PC-9 (cell line): ENCODE data around the gene CDK6. TPM values are rescaled to one million over a fixed set of nuclear protein-coding genes. Genes with fewer than 3 reads are reported as not detected.

Experiments
- BruUV-seq: library from RNA; stranded (reverse); fragments of 400-500 nt; replicated peaks from 2 replicates; lab custom pipeline; 2021; lab: Mats Ljungman, UMichigan
- CTCF ChIA-PET: fragments of 300-600 bp; sonication (Branson Sonifier 250); formaldehyde crosslinking; loops from one replicate; lab custom pipeline; 2022; ENCODE audit warnings: antibody characterized with exemption; lab: Charles Lee
- POLR2A ChIA-PET: fragments of 300-600 bp; sonication (Branson Sonifier 250); formaldehyde crosslinking; loops from one replicate; lab custom pipeline; 2022; ENCODE audit warnings: antibody characterized with exemption; ENCODE audit not compliant: unreplicated experiment; lab: Charles Lee
- DNase-seq, 2 experiments: peaks; one replicate each; pipeline versions ENCODE4 v3.0.0 to v3.0.0-alpha.2; 2015 to 2022; ENCODE audit warnings: mixed read lengths in 1 of 2
- H2AFZ ChIP-seq: fragments of 200-600 bp; sonication (generic); 2 replicates; pipeline ENCODE4 v1.8.1; 2017; ENCODE audit warnings: antibody characterized with exemption
- H3F3A ChIP-seq: fragments of 200-600 bp; sonication (generic); 2 replicates; pipeline ENCODE4 v1.8.1; 2017; ENCODE audit warnings: antibody characterized with exemption, mild to moderate bottlenecking, low read depth; ENCODE audit not compliant: insufficient read depth
- H3K27ac ChIP-seq: fragments of 200-600 bp; sonication (generic); 2 replicates; pipeline ENCODE4 v1.6.1; 2016; ENCODE audit warnings: mixed run types
- H3K27me3 ChIP-seq: fragments of 200-600 bp; sonication (generic); 2 replicates; pipeline ENCODE4 v1.6.1; 2016; ENCODE audit warnings: low read depth, mixed run types; ENCODE audit not compliant: insufficient read depth
- H3K36me3 ChIP-seq: fragments of 200-600 bp; sonication (generic); 2 replicates; pipeline ENCODE4 v1.6.1; 2016; ENCODE audit warnings: low read depth, mixed run types
- H3K4me1 ChIP-seq: fragments of 200-600 bp; sonication (generic); replicated peaks from 2 replicates; pipeline ENCODE4 v1.6.1; 2016; ENCODE audit warnings: mixed run types; ENCODE audit not compliant: insufficient read depth
- H3K4me2 ChIP-seq: fragments of 200-600 bp; sonication (generic); 2 replicates; pipeline ENCODE4 v1.6.1; 2017; ENCODE audit warnings: mixed run types
- H3K4me3 ChIP-seq: fragments of 200-600 bp; sonication (generic); 2 replicates; pipeline ENCODE4 v1.6.1; 2016; ENCODE audit warnings: mixed run types
- H3K79me2 ChIP-seq: fragments of 200-600 bp; sonication (generic); 2 replicates; pipeline ENCODE4 v1.6.1; 2017; ENCODE audit warnings: low read depth, mixed run types
- H3K9me2 ChIP-seq: fragments of 200-600 bp; sonication (generic); 2 replicates; pipeline ENCODE4 v1.8.1; 2017; ENCODE audit warnings: mild to moderate bottlenecking; ENCODE audit not compliant: insufficient read depth
- H3K9me3 ChIP-seq: fragments of 200-600 bp; sonication (generic); 2 replicates; pipeline ENCODE4 v1.8.1; 2016; ENCODE audit warnings: low read depth; ENCODE audit not compliant: insufficient read depth
- H4K20me1 ChIP-seq: fragments of 200-600 bp; sonication (generic); 2 replicates; pipeline ENCODE4 v1.8.1; 2017; ENCODE audit not compliant: insufficient read depth
- EZH2 ChIP-seq: fragments of 200-600 bp; sonication (generic); IDR thresholded peaks from 2 replicates; pipeline ENCODE4 v1.8.0; 2017; ENCODE audit warnings: antibody characterized with exemption, low read depth
- intact Hi-C: fragments of 100-400 bp; cut with micrococcal nuclease; formaldehyde crosslinking; loops from one replicate; pipeline ENCODE4 v1.10.0; 2022; ENCODE audit not compliant: unreplicated experiment
- total RNA-seq: library from RNA; stranded (reverse); gene quantifications from 2 replicates; pipeline ENCODE4 v1.2.3, GENCODE V29; 2021
- TF ChIP-seq, protein P1 (sequence below): fragments of 200-600 bp; sonication (generic); conservative IDR thresholded peaks from 2 replicates; pipeline ENCODE4 v1.6.1; 2017; ENCODE audit warnings: mixed run types, antibody characterized with exemption, mild to moderate bottlenecking, moderate library complexity

Gene CDK6
- total RNA-seq, 1 experiment from 2014 or later: 49.5 TPM

- POLR2A ChIA-PET: interaction anchor here (0.5 to 0.7 kb wide), 2 partner anchors 24 to 107 kb away, joined by 3 read pairs; partner anchors contain the start of gene RBM48
- no peaks in the 10 kb centered on the region; the same call in 1 of the 2 replicates for H4K20me1 ChIP-seq
- no peak overlapping the region for H3K4me3 ChIP-seq
- H3K79me2 ChIP-seq: peaks cover 18% of the 10 kb centered on the region
- CTCF ChIA-PET: interaction anchor here (1.0 kb wide), 2 partner anchors 14 to 107 kb away, joined by 4 to 5 read pairs; partner anchors contain the start of genes PEX1 and RBM48
- H3K27ac ChIP-seq: peak overlapping the region; percentile 60
- BruUV-seq: no TSS peak
- no peak overlapping the region for H2AFZ ChIP-seq
- TF ChIP-seq EZH2: no peak
- TF ChIP-seq, protein P1, sequence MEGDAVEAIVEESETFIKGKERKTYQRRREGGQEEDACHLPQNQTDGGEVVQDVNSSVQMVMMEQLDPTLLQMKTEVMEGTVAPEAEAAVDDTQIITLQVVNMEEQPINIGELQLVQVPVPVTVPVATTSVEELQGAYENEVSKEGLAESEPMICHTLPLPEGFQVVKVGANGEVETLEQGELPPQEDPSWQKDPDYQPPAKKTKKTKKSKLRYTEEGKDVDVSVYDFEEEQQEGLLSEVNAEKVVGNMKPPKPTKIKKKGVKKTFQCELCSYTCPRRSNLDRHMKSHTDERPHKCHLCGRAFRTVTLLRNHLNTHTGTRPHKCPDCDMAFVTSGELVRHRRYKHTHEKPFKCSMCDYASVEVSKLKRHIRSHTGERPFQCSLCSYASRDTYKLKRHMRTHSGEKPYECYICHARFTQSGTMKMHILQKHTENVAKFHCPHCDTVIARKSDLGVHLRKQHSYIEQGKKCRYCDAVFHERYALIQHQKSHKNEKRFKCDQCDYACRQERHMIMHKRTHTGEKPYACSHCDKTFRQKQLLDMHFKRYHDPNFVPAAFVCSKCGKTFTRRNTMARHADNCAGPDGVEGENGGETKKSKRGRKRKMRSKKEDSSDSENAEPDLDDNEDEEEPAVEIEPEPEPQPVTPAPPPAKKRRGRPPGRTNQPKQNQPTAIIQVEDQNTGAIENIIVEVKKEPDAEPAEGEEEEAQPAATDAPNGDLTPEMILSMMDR: no peak
- H3K9me3 ChIP-seq: no peaks in the 10 kb centered on the region; the same call in 1 of the 2 replicates
- DNase-seq: no peak
- H3F3A ChIP-seq: peaks cover 28% of the 10 kb centered on the region
- no peaks in the 10 kb centered on the region for H3K9me2 ChIP-seq
- no peaks in the 10 kb centered on the region for H3K36me3 ChIP-seq
- no peaks in the 10 kb centered on the region for H3K27me3 ChIP-seq
- H3K4me1 ChIP-seq: peaks cover 41% of the 10 kb centered on the region
- H3K4me2 ChIP-seq: peak overlapping the region; percentile 48
- intact Hi-C loops: no loop called here
These were observed 200.8 kb downstream of the CDK6 start for GRCh38 chr7:92635538-92635937.

DNA sequence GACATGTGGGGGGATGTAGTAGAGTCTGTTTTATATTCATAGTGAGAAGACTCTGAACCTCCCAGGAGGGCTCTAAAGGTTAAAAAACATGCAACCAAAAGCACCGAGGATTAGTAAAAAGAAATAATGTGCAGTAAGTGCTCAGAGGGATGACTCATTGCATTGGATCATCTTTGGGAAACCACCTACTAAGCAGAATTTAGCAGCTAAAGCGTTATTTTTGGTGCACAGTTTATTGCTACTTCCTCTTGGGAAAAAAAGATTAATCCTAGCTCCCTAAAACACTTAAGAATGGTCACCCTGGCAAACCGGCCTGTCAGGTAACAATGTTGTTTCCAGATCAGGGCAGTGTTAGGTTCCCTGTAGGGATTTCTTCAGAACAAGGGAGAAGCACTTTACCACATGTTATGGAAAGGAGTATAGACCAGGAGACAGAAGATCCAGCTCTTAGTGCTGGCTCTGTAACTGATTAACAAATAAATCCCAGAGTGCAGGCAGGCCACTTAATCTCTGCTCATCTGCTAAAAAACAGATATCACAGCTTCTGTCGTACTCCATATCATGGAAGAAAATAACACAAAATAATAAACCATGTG is 201.4 kb downstream of the CDK6 start:
- Histone ChIP-seq H3K9me2 (no peaks in the 10 kb centered on the region), H3K4me2 (peak overlapping the region; percentile 48), H2AFZ (no peak overlapping the region), H3K27ac (peak overlapping the region; percentile 60), H3K9me3 (no peaks in the 10 kb centered on the region; the same call in 1 of the 2 replicates), H3K36me3 (no peaks in the 10 kb centered on the region), H3K79me2 (peaks cover 18% of the 10 kb centered on the region), H3F3A (peaks cover 28% of the 10 kb centered on the region), H4K20me1 (no peaks in the 10 kb centered on the region; the same call in 1 of the 2 replicates), H3K27me3 (no peaks in the 10 kb centered on the region), H3K4me1 (peaks cover 41% of the 10 kb centered on the region), H3K4me3 (no peak overlapping the region)
- CTCF ChIA-PET: interaction anchor here (1.0 kb wide), 2 partner anchors 13 to 107 kb away, joined by 4 to 5 read pairs; partner anchors contain the start of genes PEX1 and RBM48
- TF ChIP-seq EZH2: no peak
- TF ChIP-seq, protein P1: no peak
- no TSS peak for BruUV-seq
- intact Hi-C loops: no loop called here
- POLR2A ChIA-PET: interaction anchor here (0.5 to 0.7 kb wide), 4 partner anchors 24 to 732 kb away, joined by 3 to 13 read pairs (median 3); partner anchors contain the start of gene RBM48
- peak; percentile 54 to 76 for DNase-seq

GRCh38 chr7:92634205-92634604 is 202.2 kb downstream of the CDK6 start:
- Histone ChIP-seq H3K27me3 (no peaks in the 10 kb centered on the region), H3K27ac (peak overlapping the region; percentile 60; the same call in 1 of the 2 replicates), H4K20me1 (no peaks in the 10 kb centered on the region; the same call in 1 of the 2 replicates), H3K9me3 (no peaks in the 10 kb centered on the region; the same call in 1 of the 2 replicates), H3K9me2 (no peaks in the 10 kb centered on the region), H3K4me1 (peaks cover 41% of the 10 kb centered on the region), H3K4me3 (no peak overlapping the region), H2AFZ (no peak overlapping the region), H3K36me3 (no peaks in the 10 kb centered on the region), H3F3A (peaks cover 28% of the 10 kb centered on the region), H3K79me2 (peaks cover 18% of the 10 kb centered on the region), H3K4me2 (peak overlapping the region; percentile 59)
- CTCF ChIA-PET: no interaction called here
- POLR2A ChIA-PET: interaction anchor here (0.5 kb wide), 1 partner anchor 284 kb away, joined by 4 read pairs; no protein-coding TSS in a partner anchor
- no peak for DNase-seq
- BruUV-seq: no TSS peak
- intact Hi-C loops: no loop called here
- TF ChIP-seq EZH2: no peak
- TF ChIP-seq, protein P1: no peak
